ENCODE data around the gene FBXW8. TPM values are rescaled to one million over a fixed set of nuclear protein-coding genes. Genes with fewer than 3 reads are reported as not detected.

Gene FBXW8
- polyA plus RNA-seq, 3 donors, result 2.0 to 5.2 (median 2.7) TPM

GRCh38 chr12:117034249-117034648 is 123.5 kb downstream of the FBXW8 start:
- Mint-ChIP-seq H3K4me3 (no peak overlapping the region), H3K27ac (peak overlapping the region in 1 of 7 donors; percentile 14), H3K27me3 (ENCODE audit: low read depth in 3 of 3) (peaks cover 9 to 18% (median 14%) of the 10 kb centered on the region in 3 donors), H3K9me3 (peaks cover 0 to 2% (median 0%) of the 10 kb centered on the region in 7 donors), H3K4me1 (peaks cover 16% of the 10 kb centered on the region), H3K36me3 (peaks cover 45 to 86% of the 10 kb centered on the region in 2 donors)
- no peaks in the 10 kb centered on the region for H3K9me3 ChIP-seq (replicated peaks in 1 of 2; ENCODE audit: control insufficient read depth in 1 of 2, insufficient read depth in 1 of 2, low read length in 2 of 2)
- intact Hi-C loops (cut with micrococcal nuclease), result no loop called here
- peaks cover 3 to 9% of the 10 kb centered on the region in 2 donors for H3K4me1 ChIP-seq (ENCODE audit: control insufficient read depth in 1 of 2, insufficient read depth in 2 of 2, low read length in 2 of 2)
- TF ChIP-seq CTCF (IDR thresholded peaks at IDR 0.05), result no peak
- H3K79me2 ChIP-seq (ENCODE audit: insufficient read depth, low read length), result no peaks in the 10 kb centered on the region
- DNase-seq, result no peak
- H3K27me3 ChIP-seq (ENCODE audit: control insufficient read depth in 2 of 2, insufficient read depth in 2 of 2, low read length in 2 of 2), result peaks cover 0 to 9% of the 10 kb centered on the region in 2 donors
- no peaks in the 10 kb centered on the region for H4K20me1 ChIP-seq (ENCODE audit: insufficient read depth, low read length)
- peaks cover 29 to 67% of the 10 kb centered on the region in 2 donors for H3K36me3 ChIP-seq (replicated peaks in 1 of 2; ENCODE audit: control insufficient read depth in 1 of 2, insufficient read depth in 2 of 2, low read length in 2 of 2)
- no CpG with 5 or more reads among the region's 10 CpGs for WGBS (ENCODE audit: insufficient coverage)
- H3K4me3 ChIP-seq (replicated peaks in 1 of 3; ENCODE audit: low read depth in 2 of 3, low read length in 3 of 3), result no peak overlapping the region
- H3K4me2 ChIP-seq (replicated peaks; ENCODE audit: extremely low read depth, low read length, poor library complexity, severe bottlenecking), result no peak overlapping the region
- H3K9ac ChIP-seq (ENCODE audit: insufficient read depth, low read length, poor library complexity, severe bottlenecking), result no peak overlapping the region
- no peak overlapping the region for H2AFZ ChIP-seq (ENCODE audit: insufficient read depth, low read depth, low read length, poor library complexity, severe bottlenecking)
- no peak overlapping the region for H3K27ac ChIP-seq (ENCODE audit: low read depth in 1 of 2, low read length in 2 of 2)

DNA sequence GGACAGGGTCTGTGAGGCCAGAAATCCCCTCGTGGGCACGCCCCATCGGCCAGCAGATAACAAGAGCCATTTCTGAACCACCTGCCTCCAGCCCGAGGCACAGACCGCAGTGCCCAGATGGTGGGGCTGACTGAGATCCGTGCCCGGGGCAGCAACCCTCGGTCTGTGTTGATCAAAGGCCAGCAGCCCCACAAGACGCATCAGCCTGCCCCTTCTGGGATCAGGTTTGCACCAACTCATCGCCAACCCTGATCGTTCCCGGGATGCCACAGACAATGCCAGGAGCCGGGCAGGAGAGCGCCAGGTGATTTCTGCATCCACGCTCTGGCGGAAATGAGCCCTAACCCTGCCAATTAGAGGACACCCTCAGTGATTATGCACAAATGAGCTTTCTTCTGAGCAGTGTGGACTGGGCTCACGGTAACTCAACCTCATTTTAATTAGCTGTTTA is 124.0 kb downstream of the FBXW8 start:
- Mint-ChIP-seq H3K9me3 (peaks cover 0 to 2% (median 0%) of the 10 kb centered on the region in 7 donors), H3K4me3 (no peak overlapping the region), H3K4me1 (peaks cover 19% of the 10 kb centered on the region), H3K27me3 (ENCODE audit: low read depth in 3 of 3) (peaks cover 9 to 18% (median 14%) of the 10 kb centered on the region in 3 donors), H3K27ac (no peak overlapping the region), H3K36me3 (peaks cover 47 to 87% of the 10 kb centered on the region in 2 donors)
- H3K27me3 ChIP-seq (ENCODE audit: control insufficient read depth in 2 of 2, insufficient read depth in 2 of 2, low read length in 2 of 2), result peaks cover 0 to 9% of the 10 kb centered on the region in 2 donors
- DNase-seq, result no peak
- H3K4me3 ChIP-seq (replicated peaks in 1 of 3; ENCODE audit: low read depth in 2 of 3, low read length in 3 of 3), result no peak overlapping the region
- 95% methylated on average over 17 of the region's 17 CpGs for WGBS (ENCODE audit: insufficient coverage)
- intact Hi-C loops (cut with micrococcal nuclease), result no loop called here
- H3K36me3 ChIP-seq (replicated peaks in 1 of 2; ENCODE audit: control insufficient read depth in 1 of 2, insufficient read depth in 2 of 2, low read length in 2 of 2), result peaks cover 30 to 63% of the 10 kb centered on the region in 2 donors
- H2AFZ ChIP-seq (ENCODE audit: insufficient read depth, low read depth, low read length, poor library complexity, severe bottlenecking), result no peak overlapping the region
- no peak for TF ChIP-seq CTCF (IDR thresholded peaks at IDR 0.05)
- H3K9ac ChIP-seq (ENCODE audit: insufficient read depth, low read length, poor library complexity, severe bottlenecking), result no peak overlapping the region
- no peaks in the 10 kb centered on the region for H3K79me2 ChIP-seq (ENCODE audit: insufficient read depth, low read length)
- no peaks in the 10 kb centered on the region for H4K20me1 ChIP-seq (ENCODE audit: insufficient read depth, low read length)
- no peaks in the 10 kb centered on the region for H3K9me3 ChIP-seq (replicated peaks in 1 of 2; ENCODE audit: control insufficient read depth in 1 of 2, insufficient read depth in 1 of 2, low read length in 2 of 2)
- H3K4me2 ChIP-seq (replicated peaks; ENCODE audit: extremely low read depth, low read length, poor library complexity, severe bottlenecking), result no peak overlapping the region
- no peak overlapping the region for H3K27ac ChIP-seq (ENCODE audit: low read depth in 1 of 2, low read length in 2 of 2)
- H3K4me1 ChIP-seq (ENCODE audit: control insufficient read depth in 1 of 2, insufficient read depth in 2 of 2, low read length in 2 of 2), result peaks cover 5 to 12% of the 10 kb centered on the region in 2 donors

Measured in CD14-positive monocyte (primary cell).